Smooth muscle cell (in vitro differentiated cells): ENCODE data around the gene ZNF70. TPM values are rescaled to one million over a fixed set of nuclear protein-coding genes. Genes with fewer than 3 reads are reported as not detected.

Experiments
- DNase-seq: peaks from one replicate; lab custom pipeline; 2025; ENCODE audit not compliant: unreplicated experiment; lab: John Stamatoyannopoulos, UW
- H2AFZ ChIP-seq: fragments of 200-600 bp; sonication (generic); 2 replicates; pipeline ENCODE4 v1.6.0; 2016; ENCODE audit warnings: antibody characterized with exemption, low read depth, mild to moderate bottlenecking
- H3F3A ChIP-seq: fragments of 200-600 bp; sonication (generic); 2 replicates; pipeline ENCODE4 v1.6.0; 2017; ENCODE audit warnings: antibody characterized with exemption, low read depth
- H3K27ac ChIP-seq: fragments of 200-600 bp; sonication (generic); 2 replicates; pipeline ENCODE4 v1.5.1; 2016; ENCODE audit warnings: low read depth, mild to moderate bottlenecking
- H3K27me3 ChIP-seq: fragments of 200-600 bp; sonication (generic); 2 replicates; pipeline ENCODE4 v1.6.1; 2016; ENCODE audit warnings: low read depth, mild to moderate bottlenecking
- H3K36me3 ChIP-seq: fragments of 200-600 bp; sonication (generic); 2 replicates; pipeline ENCODE4 v1.5.1; 2016; ENCODE audit warnings: low read depth
- H3K4me1 ChIP-seq: fragments of 200-600 bp; sonication (generic); 2 replicates; pipeline ENCODE4 v1.5.1; 2016; ENCODE audit warnings: low read depth
- H3K4me2 ChIP-seq: fragments of 200-600 bp; sonication (generic); 2 replicates; pipeline ENCODE4 v1.6.0; 2016; ENCODE audit warnings: mild to moderate bottlenecking
- H3K4me3 ChIP-seq: fragments of 200-600 bp; sonication (generic); 2 replicates; pipeline ENCODE4 v1.5.1; 2016; ENCODE audit warnings: mild to moderate bottlenecking
- H3K79me2 ChIP-seq: fragments of 200-600 bp; sonication (generic); 2 replicates; pipeline ENCODE4 v1.6.0; 2016; ENCODE audit warnings: low read depth, mild to moderate bottlenecking
- H3K9ac ChIP-seq: fragments of 200-600 bp; sonication (generic); 2 replicates; pipeline ENCODE4 v1.6.0; 2016; ENCODE audit warnings: low read depth
- H3K9me3 ChIP-seq: fragments of 200-600 bp; sonication (generic); replicated peaks from 2 replicates; pipeline ENCODE4 v1.5.1; 2016; ENCODE audit warnings: low read depth
- H4K20me1 ChIP-seq: fragments of 200-600 bp; sonication (generic); 2 replicates; pipeline ENCODE4 v1.6.0; 2016; ENCODE audit warnings: low read depth
- WGBS: methylation state at CpG from one replicate; pipeline ENCODE4 v1.1.7; 2016; ENCODE audit warnings: low lambda C conversion rate; 5-methylcytosine and 5-hydroxymethylcytosine counted together
- polyA plus RNA-seq: library from polyadenylated mRNA; unstranded; fragments of >200 nt; fragmentation: Nextera tagmentation; extraction: Ambion mirVana; gene quantifications from 2 replicates; pipeline ENCODE4 v1.2.1, GENCODE V29; 2016
- total RNA-seq: library from RNA; depleted of rRNA; stranded (reverse); fragments of >200 nt; gene quantifications from 2 replicates; pipeline ENCODE4 v1.2.3, GENCODE V29; 2014
- TF ChIP-seq, protein P1 (sequence below): fragments of 200-600 bp; sonication (generic); IDR thresholded peaks from 2 replicates; pipeline ENCODE4 v1.5.1; 2017; ENCODE audit warnings: borderline replicate concordance, mild to moderate bottlenecking, antibody characterized with exemption; ENCODE audit not compliant: insufficient read depth, poor library complexity, severe bottlenecking

ZNF70 gene
- total and polyA plus RNA-seq, 2 experiments from 2014 or later, result 2.4 to 6.9 TPM

- TF ChIP-seq, protein P1, sequence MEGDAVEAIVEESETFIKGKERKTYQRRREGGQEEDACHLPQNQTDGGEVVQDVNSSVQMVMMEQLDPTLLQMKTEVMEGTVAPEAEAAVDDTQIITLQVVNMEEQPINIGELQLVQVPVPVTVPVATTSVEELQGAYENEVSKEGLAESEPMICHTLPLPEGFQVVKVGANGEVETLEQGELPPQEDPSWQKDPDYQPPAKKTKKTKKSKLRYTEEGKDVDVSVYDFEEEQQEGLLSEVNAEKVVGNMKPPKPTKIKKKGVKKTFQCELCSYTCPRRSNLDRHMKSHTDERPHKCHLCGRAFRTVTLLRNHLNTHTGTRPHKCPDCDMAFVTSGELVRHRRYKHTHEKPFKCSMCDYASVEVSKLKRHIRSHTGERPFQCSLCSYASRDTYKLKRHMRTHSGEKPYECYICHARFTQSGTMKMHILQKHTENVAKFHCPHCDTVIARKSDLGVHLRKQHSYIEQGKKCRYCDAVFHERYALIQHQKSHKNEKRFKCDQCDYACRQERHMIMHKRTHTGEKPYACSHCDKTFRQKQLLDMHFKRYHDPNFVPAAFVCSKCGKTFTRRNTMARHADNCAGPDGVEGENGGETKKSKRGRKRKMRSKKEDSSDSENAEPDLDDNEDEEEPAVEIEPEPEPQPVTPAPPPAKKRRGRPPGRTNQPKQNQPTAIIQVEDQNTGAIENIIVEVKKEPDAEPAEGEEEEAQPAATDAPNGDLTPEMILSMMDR, result no peak
- Histone ChIP-seq H3K36me3 (peaks cover 9% of the 10 kb centered on the region), H3K9ac (no peak overlapping the region), H3K4me3 (no peak overlapping the region), H2AFZ (no peak overlapping the region), H3K27me3 (no peaks in the 10 kb centered on the region), H3K79me2 (peaks cover 38% of the 10 kb centered on the region), H3K4me1 (peaks cover 7% of the 10 kb centered on the region), H3F3A (no peaks in the 10 kb centered on the region), H3K27ac (no peak overlapping the region), H3K9me3 (no peaks in the 10 kb centered on the region), H4K20me1 (peaks cover 53% of the 10 kb centered on the region), H3K4me2 (no peak overlapping the region)
- WGBS, result 79% methylated on average over 6 of the region's 6 CpGs
- DNase-seq, result no peak
These were observed 5.1 kb downstream of the ZNF70 start for GRCh38 chr22:23745791-23746190.

GRCh38 chr22:23744485-23744884, 6.4 kb downstream of the ZNF70 start:
- peaks cover 25% of the 10 kb centered on the region for H3K79me2 ChIP-seq
- no peak overlapping the region for H3K9ac ChIP-seq
- peaks cover 53% of the 10 kb centered on the region for H4K20me1 ChIP-seq
- WGBS, result 97% methylated on average over 14 of the region's 14 CpGs
- H3K9me3 ChIP-seq, result no peaks in the 10 kb centered on the region
- TF ChIP-seq, protein P1, result no peak
- H3F3A ChIP-seq, result no peaks in the 10 kb centered on the region
- no peak overlapping the region for H2AFZ ChIP-seq
- H3K36me3 ChIP-seq, result peaks cover 9% of the 10 kb centered on the region
- no peaks in the 10 kb centered on the region for H3K27me3 ChIP-seq
- no peak overlapping the region for H3K4me2 ChIP-seq
- DNase-seq, result no peak
- no peak overlapping the region for H3K27ac ChIP-seq
- H3K4me3 ChIP-seq, result no peak overlapping the region
- H3K4me1 ChIP-seq, result no peaks in the 10 kb centered on the region

- peaks cover 9% of the 10 kb centered on the region for H3K36me3 ChIP-seq
- no peaks in the 10 kb centered on the region for H3K9me3 ChIP-seq
- H3K27me3 ChIP-seq, result no peaks in the 10 kb centered on the region
- no peak for DNase-seq
- WGBS, result 97% methylated on average over 13 of the region's 13 CpGs
- H3K4me1 ChIP-seq, result no peaks in the 10 kb centered on the region
- no peak overlapping the region for H3K4me3 ChIP-seq
- no peaks in the 10 kb centered on the region for H3F3A ChIP-seq
- no peak overlapping the region for H3K27ac ChIP-seq
- H4K20me1 ChIP-seq, result peaks cover 53% of the 10 kb centered on the region
- no peak overlapping the region for H3K4me2 ChIP-seq
- H3K79me2 ChIP-seq, result peaks cover 23% of the 10 kb centered on the region
- H3K9ac ChIP-seq, result no peak overlapping the region
- no peak overlapping the region for H2AFZ ChIP-seq
- TF ChIP-seq, protein P1, result no peak
These were observed 6.9 kb downstream of the ZNF70 start for GRCh38 chr22:23744001-23744400.

DNA sequence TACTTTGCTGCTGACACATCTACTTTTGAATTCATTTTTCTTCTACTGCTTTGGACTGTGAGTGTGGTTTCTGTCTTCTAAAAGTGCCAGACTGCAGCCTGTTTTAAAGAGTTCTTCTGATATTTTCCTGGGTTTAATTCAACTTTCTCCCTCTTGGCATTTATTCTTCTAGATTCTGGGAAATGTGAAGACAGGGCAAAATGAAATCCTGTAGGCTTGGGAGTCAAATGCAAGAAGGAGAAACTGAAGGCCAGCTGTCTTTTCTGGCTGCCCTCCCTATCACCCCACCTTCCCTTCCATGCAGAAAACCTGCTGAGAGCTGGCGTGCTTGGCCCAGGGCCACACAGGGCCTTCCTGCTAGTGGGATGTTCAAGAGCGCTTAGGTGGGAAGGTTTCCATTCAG, 7.6 kb downstream of the ZNF70 start:
- Histone ChIP-seq H4K20me1 (peaks cover 59% of the 10 kb centered on the region), H3K36me3 (peaks cover 9% of the 10 kb centered on the region), H2AFZ (no peak overlapping the region), H3K9me3 (no peaks in the 10 kb centered on the region), H3K4me3 (no peak overlapping the region), H3K4me1 (no peaks in the 10 kb centered on the region), H3F3A (no peaks in the 10 kb centered on the region), H3K27me3 (no peaks in the 10 kb centered on the region), H3K27ac (no peak overlapping the region), H3K79me2 (peaks cover 16% of the 10 kb centered on the region), H3K4me2 (no peak overlapping the region), H3K9ac (no peak overlapping the region)
- TF ChIP-seq, protein P1, result no peak
- 95% methylated on average over 2 of the region's 2 CpGs for WGBS
- DNase-seq, result no peak
